Measurements from ENCODE around the gene CITED2.

Gene CITED2

DNA sequence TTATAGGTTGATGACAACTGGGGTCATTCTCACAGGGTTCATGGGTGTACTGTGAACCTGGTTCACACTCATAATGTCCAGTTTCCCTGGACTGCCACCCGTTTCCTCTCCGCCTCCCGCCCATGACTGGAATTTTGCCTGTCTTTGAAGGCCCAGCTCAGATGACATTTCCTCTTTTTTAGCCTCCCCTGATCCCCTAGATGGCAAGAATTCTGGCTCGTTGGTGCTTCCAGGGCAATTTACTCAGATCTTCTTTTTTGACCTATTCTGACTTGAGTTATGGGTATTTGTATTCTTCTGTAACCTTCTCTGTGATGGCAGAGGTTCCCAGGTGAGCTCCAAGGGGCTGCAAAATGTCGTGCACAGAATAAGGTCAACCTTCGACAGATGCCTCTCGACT is 5.7 kb upstream of the CITED2 start:
- no peak overlapping the region for H3K9ac ChIP-seq (ENCODE audit: low read depth, low read length, poor library complexity, severe bottlenecking)
- no peak for TF ChIP-seq EZH2phosphoT487 (IDR thresholded peaks at IDR 0.05; ENCODE audit: borderline replicate concordance)
- TF ChIP-seq, protein P1, sequence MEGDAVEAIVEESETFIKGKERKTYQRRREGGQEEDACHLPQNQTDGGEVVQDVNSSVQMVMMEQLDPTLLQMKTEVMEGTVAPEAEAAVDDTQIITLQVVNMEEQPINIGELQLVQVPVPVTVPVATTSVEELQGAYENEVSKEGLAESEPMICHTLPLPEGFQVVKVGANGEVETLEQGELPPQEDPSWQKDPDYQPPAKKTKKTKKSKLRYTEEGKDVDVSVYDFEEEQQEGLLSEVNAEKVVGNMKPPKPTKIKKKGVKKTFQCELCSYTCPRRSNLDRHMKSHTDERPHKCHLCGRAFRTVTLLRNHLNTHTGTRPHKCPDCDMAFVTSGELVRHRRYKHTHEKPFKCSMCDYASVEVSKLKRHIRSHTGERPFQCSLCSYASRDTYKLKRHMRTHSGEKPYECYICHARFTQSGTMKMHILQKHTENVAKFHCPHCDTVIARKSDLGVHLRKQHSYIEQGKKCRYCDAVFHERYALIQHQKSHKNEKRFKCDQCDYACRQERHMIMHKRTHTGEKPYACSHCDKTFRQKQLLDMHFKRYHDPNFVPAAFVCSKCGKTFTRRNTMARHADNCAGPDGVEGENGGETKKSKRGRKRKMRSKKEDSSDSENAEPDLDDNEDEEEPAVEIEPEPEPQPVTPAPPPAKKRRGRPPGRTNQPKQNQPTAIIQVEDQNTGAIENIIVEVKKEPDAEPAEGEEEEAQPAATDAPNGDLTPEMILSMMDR (conservative IDR thresholded peaks at IDR 0.05; ENCODE audit: low read length): no peak
- H2AFZ ChIP-seq (ENCODE audit: low read length): no peak overlapping the region
- H3K9me2 ChIP-seq (replicated peaks; ENCODE audit: low read depth, low read length): no peaks in the 10 kb centered on the region
- no peaks in the 10 kb centered on the region for H3F3A ChIP-seq (ENCODE audit: low read depth)
- no peaks in the 10 kb centered on the region for H3K36me3 ChIP-seq (ENCODE audit: insufficient read depth, low read length)
- no peak overlapping the region for H3K4me3 ChIP-seq (ENCODE audit: low read length, poor library complexity, severe bottlenecking)
- no peaks in the 10 kb centered on the region for H4K20me1 ChIP-seq (ENCODE audit: insufficient read depth, low read length, poor library complexity, severe bottlenecking)
- H3K79me2 ChIP-seq (ENCODE audit: insufficient read depth, low read length): no peaks in the 10 kb centered on the region
- H3K27me3 ChIP-seq (ENCODE audit: insufficient read depth, low read length, poor library complexity, severe bottlenecking): no peaks in the 10 kb centered on the region
- no peak overlapping the region for H3K4me2 ChIP-seq (ENCODE audit: low read depth, low read length, poor library complexity, severe bottlenecking)
- H3K4me1 ChIP-seq (ENCODE audit: insufficient read depth, low read length, poor library complexity, severe bottlenecking): peaks cover 5% of the 10 kb centered on the region
- H3K9me3 ChIP-seq (ENCODE audit: insufficient read depth, low read depth, low read length): no peaks in the 10 kb centered on the region

DNA sequence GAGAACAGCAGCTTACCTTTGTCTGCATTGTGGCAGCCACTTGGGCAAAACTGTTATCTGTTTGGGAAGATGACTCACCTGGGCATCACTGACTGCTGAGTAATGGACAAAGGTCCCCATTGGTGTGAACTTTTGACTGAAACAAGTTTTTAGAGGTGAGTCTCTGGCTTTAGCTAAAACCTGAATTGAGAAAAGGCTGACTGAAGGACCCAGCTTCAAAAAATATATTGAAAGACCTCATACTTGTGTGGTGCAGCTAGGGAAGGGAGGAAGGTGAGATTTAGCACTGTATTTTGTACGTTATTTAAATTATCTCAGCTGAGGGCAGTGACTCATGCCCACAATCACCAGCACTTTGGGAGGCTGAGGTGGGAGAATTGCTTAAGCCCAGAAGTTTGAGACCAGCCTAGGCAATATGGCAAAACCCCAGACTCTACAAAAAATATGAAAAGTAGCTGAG is 4.5 kb upstream of the CITED2 start:
- no peak for TF ChIP-seq EZH2phosphoT487 (IDR thresholded peaks at IDR 0.05; ENCODE audit: borderline replicate concordance)
- TF ChIP-seq, protein P1 (conservative IDR thresholded peaks at IDR 0.05; ENCODE audit: low read length): no peak
- Histone ChIP-seq H3K9ac (ENCODE audit: low read depth, low read length, poor library complexity, severe bottlenecking) (no peak overlapping the region), H3K9me2 (replicated peaks; ENCODE audit: low read depth, low read length) (no peaks in the 10 kb centered on the region), H4K20me1 (ENCODE audit: insufficient read depth, low read length, poor library complexity, severe bottlenecking) (no peaks in the 10 kb centered on the region), H2AFZ (ENCODE audit: low read length) (no peak overlapping the region), H3K36me3 (ENCODE audit: insufficient read depth, low read length) (no peaks in the 10 kb centered on the region), H3K4me2 (ENCODE audit: low read depth, low read length, poor library complexity, severe bottlenecking) (no peak overlapping the region), H3K4me1 (ENCODE audit: insufficient read depth, low read length, poor library complexity, severe bottlenecking) (peaks cover 5% of the 10 kb centered on the region), H3K4me3 (ENCODE audit: low read length, poor library complexity, severe bottlenecking) (no peak overlapping the region), H3K79me2 (ENCODE audit: insufficient read depth, low read length) (no peaks in the 10 kb centered on the region; the same call in 1 of the 2 replicates), H3K9me3 (ENCODE audit: insufficient read depth, low read depth, low read length) (no peaks in the 10 kb centered on the region), H3F3A (ENCODE audit: low read depth) (no peaks in the 10 kb centered on the region), H3K27me3 (ENCODE audit: insufficient read depth, low read length, poor library complexity, severe bottlenecking) (no peaks in the 10 kb centered on the region)

DNA sequence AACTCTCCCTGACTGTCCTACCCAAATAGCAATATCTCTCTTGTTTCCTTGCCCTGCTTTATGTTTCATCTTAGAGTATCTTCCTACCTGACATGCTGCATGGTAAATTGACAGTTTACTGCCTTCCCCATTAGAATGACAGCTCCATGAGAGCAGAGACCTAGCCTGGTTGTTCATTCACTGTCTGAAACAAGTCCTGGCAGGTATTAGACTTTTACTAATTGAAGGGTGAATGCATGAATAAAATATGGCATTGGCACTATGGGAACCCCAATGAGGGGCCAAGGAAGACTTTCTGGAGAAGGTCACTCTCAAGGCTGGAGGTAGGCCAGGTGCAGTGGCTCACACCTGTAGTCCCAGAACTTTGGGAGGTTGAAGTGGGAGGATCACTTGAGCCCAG is 3.8 kb upstream of the CITED2 start:
- H3K27me3 ChIP-seq (ENCODE audit: insufficient read depth, low read length, poor library complexity, severe bottlenecking): no peaks in the 10 kb centered on the region
- no peak for TF ChIP-seq EZH2phosphoT487 (IDR thresholded peaks at IDR 0.05; ENCODE audit: borderline replicate concordance)
- H3K9ac ChIP-seq (ENCODE audit: low read depth, low read length, poor library complexity, severe bottlenecking): no peak overlapping the region
- H3F3A ChIP-seq (ENCODE audit: low read depth): no peaks in the 10 kb centered on the region
- H3K4me1 ChIP-seq (ENCODE audit: insufficient read depth, low read length, poor library complexity, severe bottlenecking): peaks cover 5% of the 10 kb centered on the region
- H3K36me3 ChIP-seq (ENCODE audit: insufficient read depth, low read length): no peaks in the 10 kb centered on the region
- H2AFZ ChIP-seq (ENCODE audit: low read length): no peak overlapping the region
- H3K4me3 ChIP-seq (ENCODE audit: low read length, poor library complexity, severe bottlenecking): no peak overlapping the region
- H4K20me1 ChIP-seq (ENCODE audit: insufficient read depth, low read length, poor library complexity, severe bottlenecking): no peaks in the 10 kb centered on the region
- no peaks in the 10 kb centered on the region for H3K9me2 ChIP-seq (replicated peaks; ENCODE audit: low read depth, low read length)
- no peaks in the 10 kb centered on the region for H3K9me3 ChIP-seq (ENCODE audit: insufficient read depth, low read depth, low read length)
- no peak overlapping the region for H3K4me2 ChIP-seq (ENCODE audit: low read depth, low read length, poor library complexity, severe bottlenecking)
- no peaks in the 10 kb centered on the region; the same call in 1 of the 2 replicates for H3K79me2 ChIP-seq (ENCODE audit: insufficient read depth, low read length)

DNA sequence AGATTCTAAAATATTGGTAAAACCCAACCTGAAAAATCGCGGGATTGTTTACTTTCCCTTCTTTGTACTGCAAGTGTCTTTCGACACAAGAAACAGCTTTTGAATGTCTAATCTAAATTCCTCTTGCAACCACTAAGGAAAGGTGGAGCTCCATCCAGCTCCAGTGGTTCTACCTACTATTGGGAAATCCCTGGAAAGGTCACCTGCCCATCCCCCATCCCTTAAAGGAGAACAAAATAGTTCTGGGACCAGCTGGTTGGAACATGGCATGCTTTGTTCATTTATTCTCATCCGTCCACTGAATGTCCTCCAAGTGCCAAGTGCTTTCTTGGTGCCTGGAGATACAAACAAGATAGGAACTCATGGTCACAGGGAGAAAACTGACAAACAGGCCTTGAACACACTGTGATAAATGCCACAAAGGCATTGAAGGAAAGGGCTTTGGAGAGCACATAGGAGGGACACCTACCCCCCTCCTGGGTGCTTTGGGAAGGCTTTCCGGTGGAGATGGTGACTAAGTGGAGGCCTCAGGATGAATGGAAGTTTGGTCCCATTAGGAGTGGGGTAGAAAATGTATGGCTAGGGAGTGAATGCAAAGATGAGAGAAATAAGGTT is 2.3 kb upstream of the CITED2 start:
- Histone ChIP-seq H3K9ac (ENCODE audit: low read depth, low read length, poor library complexity, severe bottlenecking) (no peak overlapping the region), H3F3A (ENCODE audit: low read depth) (no peaks in the 10 kb centered on the region), H2AFZ (ENCODE audit: low read length) (no peak overlapping the region), H3K4me2 (ENCODE audit: low read depth, low read length, poor library complexity, severe bottlenecking) (peak overlapping the region; percentile 98), H3K79me2 (ENCODE audit: insufficient read depth, low read length) (peaks cover 13% of the 10 kb centered on the region), H3K36me3 (ENCODE audit: insufficient read depth, low read length) (no peaks in the 10 kb centered on the region), H3K9me3 (ENCODE audit: insufficient read depth, low read depth, low read length) (no peaks in the 10 kb centered on the region), H3K4me1 (ENCODE audit: insufficient read depth, low read length, poor library complexity, severe bottlenecking) (peaks cover 10% of the 10 kb centered on the region), H3K4me3 (ENCODE audit: low read length, poor library complexity, severe bottlenecking) (no peak overlapping the region), H4K20me1 (ENCODE audit: insufficient read depth, low read length, poor library complexity, severe bottlenecking) (peaks cover 7% of the 10 kb centered on the region), H3K9me2 (replicated peaks; ENCODE audit: low read depth, low read length) (no peaks in the 10 kb centered on the region), H3K27me3 (ENCODE audit: insufficient read depth, low read length, poor library complexity, severe bottlenecking) (no peaks in the 10 kb centered on the region)
- TF ChIP-seq, protein P1 (conservative IDR thresholded peaks at IDR 0.05; ENCODE audit: low read length): no peak
- no peak for TF ChIP-seq EZH2phosphoT487 (IDR thresholded peaks at IDR 0.05; ENCODE audit: borderline replicate concordance)

Data from Loucy (cell line).